Lower leg skin (tissue), 3 donors: ENCODE measurements around the gene MBD5.

Source experiments
- POLR2A ChIP-seq, 2 donors: fragments of 450-650 bp; IDR thresholded peaks; one replicate each; pipeline ENCODE4 v1.6.1; 2016 to 2017; ENCODE audit warnings: antibody characterized with exemption in 2 of 2, mild to moderate bottlenecking in 1 of 2, moderate library complexity in 1 of 2
- TF ChIP-seq, protein P1 (sequence below), 3 donors: fragments of 450-650 bp; IDR thresholded peaks; one replicate each; pipeline ENCODE4 v1.5.1; 2016; ENCODE audit warnings: antibody characterized with exemption in 3 of 3, mild to moderate bottlenecking in 3 of 3, moderate library complexity in 2 of 3

DNA sequence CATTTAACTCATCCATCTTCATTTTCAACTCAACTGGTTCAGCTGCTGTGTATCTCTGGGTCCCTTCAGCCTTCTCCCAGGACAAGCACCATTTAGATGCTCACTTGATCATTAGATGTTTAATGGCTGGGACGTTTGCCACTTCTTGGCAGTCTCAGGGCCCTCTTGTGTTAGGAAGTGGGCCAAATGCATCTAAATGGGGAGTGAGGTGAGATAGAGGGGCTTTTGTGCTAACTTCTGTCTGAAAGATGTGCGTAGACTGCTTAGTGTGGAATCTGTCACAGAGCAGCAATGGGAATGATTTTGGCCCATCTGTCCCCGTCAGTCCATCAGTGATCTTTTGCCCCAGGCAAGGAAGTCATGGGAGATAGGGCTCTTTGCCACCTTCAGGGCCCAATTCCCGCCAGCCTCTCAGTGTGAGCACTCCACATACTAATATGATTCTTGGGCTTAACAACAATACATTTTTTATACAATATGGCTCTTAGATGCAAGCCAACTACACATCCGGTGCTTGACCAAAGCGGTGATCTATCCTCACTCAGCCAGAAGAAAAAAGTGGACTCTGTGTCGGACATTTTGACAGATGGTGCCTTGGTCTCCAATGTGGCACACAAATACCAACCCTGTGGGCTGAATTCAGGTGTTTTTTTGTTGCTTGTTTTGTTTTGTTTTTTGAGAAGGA lies 528.0 kb downstream of the MBD5 start:
- TF ChIP-seq, protein P1, sequence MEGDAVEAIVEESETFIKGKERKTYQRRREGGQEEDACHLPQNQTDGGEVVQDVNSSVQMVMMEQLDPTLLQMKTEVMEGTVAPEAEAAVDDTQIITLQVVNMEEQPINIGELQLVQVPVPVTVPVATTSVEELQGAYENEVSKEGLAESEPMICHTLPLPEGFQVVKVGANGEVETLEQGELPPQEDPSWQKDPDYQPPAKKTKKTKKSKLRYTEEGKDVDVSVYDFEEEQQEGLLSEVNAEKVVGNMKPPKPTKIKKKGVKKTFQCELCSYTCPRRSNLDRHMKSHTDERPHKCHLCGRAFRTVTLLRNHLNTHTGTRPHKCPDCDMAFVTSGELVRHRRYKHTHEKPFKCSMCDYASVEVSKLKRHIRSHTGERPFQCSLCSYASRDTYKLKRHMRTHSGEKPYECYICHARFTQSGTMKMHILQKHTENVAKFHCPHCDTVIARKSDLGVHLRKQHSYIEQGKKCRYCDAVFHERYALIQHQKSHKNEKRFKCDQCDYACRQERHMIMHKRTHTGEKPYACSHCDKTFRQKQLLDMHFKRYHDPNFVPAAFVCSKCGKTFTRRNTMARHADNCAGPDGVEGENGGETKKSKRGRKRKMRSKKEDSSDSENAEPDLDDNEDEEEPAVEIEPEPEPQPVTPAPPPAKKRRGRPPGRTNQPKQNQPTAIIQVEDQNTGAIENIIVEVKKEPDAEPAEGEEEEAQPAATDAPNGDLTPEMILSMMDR (IDR thresholded peaks at IDR 0.05): no peak
- TF ChIP-seq POLR2A (IDR thresholded peaks at IDR 0.05): no peak
